ENCODE measurements around the gene PPP2R3A.
"Not testable (repeated sequence)": the region's sequence is repeated elsewhere in the genome, so short reads cannot be mapped to it uniquely, and the experiment has no call there.

The PPP2R3A gene

DNA sequence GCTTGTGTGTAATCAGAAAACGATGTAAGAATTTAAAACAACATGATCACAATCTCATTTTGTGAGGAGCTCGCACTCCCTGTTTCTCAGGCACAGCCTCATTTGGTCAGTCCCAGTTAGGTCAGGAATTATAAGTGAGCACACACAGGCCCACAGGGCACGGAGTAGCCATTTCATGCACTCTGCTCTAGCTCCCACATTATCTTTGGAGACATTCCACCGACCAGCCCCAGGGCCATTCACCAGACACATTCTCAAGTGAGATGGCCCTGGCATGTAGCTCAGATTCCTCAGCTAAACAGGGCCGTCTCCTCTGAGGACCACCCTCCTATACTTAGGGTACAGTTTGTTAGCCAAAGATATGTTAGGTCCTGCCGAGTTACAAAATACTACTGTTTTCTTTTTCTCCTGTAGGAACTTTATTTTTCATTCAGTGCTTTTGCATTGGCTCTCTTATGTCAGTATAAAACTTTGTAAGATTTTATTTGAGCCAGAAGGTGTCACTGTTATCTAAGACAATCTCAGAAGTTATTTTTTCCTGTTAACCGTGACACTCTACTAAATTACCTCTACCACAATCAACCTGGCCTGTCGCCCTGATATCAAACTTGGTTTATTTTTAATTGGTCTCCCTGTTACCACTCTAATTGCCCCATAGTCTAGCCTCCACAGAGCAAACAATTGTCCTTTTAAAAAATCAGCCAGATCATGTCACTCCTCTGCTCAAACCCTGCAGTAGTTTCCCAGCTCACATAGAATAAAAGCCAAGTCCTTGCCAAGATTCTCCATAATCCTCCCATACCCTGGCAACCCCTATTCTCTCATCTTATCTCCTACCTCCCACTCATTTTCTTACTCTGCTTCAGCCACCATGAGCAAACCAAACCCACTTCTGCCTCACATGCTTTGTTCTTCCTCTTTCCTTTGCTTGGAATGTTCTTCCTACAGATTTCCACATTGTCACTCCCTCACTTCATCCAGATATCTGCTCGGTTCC is 105.7 kb downstream of the PPP2R3A start:
- ChIA-PET POLR2A (interaction anchor here (0.6 to 1.6 kb wide), 3 partner anchors 124 to 715 kb away, joined by 3 to 7 read pairs (median 4); partner anchors contain the start of gene STAG1), CTCF (interaction anchor here (0.7 to 3.6 kb wide), 17 partner anchors 17 to 1900 kb away, joined by 3 to 32 read pairs (median 4); partner anchors contain the start of genes PCCB and STAG1)
- H3K4me3 ChIP-seq (ENCODE audit: low read depth, low read length), result no peak overlapping the region
- TF ChIP-seq CTCF (IDR thresholded peaks at IDR 0.05; ENCODE audit: insufficient read depth, low read length, missing control alignments), result no peak
- DNase-seq (ENCODE audit: low read depth, low spot score), result no peak

- POLR2A ChIA-PET, result interaction anchor here (1.0 kb wide), 1 partner anchor 121 kb away, joined by 4 read pairs; no protein-coding TSS in a partner anchor
Observed at GRCh38 chr3:136074546-136075170, 109.1 kb downstream of the PPP2R3A start.

DNA sequence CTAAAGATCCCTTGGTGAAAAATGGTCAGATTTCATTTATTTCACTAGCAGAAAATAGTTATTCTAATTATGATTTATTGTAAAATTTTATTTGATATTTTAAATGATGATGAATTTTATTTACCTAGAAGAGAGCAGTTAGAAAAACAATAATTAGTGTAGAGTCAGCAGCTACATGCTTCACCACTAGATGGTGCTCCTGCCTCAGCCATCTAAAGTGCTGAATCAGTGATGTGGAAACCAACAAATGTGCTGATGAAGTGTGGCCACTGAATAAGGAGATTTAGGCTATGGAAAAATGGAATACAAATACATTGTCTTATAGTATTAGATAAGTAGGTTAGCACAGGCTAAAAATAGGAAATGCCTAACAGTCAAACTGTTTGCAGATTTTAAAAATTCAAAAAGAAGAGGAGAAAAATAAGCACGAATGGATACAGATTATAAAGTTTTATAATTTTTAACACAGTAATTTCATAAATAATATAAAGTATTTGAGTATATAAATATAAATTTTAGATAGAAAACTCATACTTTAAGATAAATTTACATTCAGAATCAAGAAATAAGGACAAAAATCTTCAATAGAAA is 109.8 kb downstream of the PPP2R3A start:
- H3K4me3 ChIP-seq (ENCODE audit: low read depth, low read length), result no peak overlapping the region
- ChIA-PET CTCF (interaction anchor here (0.6 to 2.9 kb wide), 21 partner anchors 11 to 938 kb away, joined by 3 to 27 read pairs (median 3); partner anchors contain the start of genes NCK1, PCCB and STAG1), POLR2A (interaction anchor here (1.0 kb wide), 1 partner anchor 120 kb away, joined by 4 read pairs; no protein-coding TSS in a partner anchor)
- TF ChIP-seq CTCF (IDR thresholded peaks at IDR 0.05; ENCODE audit: insufficient read depth, low read length, missing control alignments), result peak; percentile 74
- no peak for DNase-seq (ENCODE audit: low read depth, low spot score)

More at GRCh38 chr3:136074546-136075170, 109.1 kb downstream of the PPP2R3A start:
- CTCF ChIA-PET, result interaction anchor here (0.6 to 2.9 kb wide), 21 partner anchors 16 to 939 kb away, joined by 3 to 27 read pairs (median 3); partner anchors contain the start of genes NCK1, PCCB and STAG1
- no peak for DNase-seq (ENCODE audit: low read depth, low spot score)
- H3K4me3 ChIP-seq (ENCODE audit: low read depth, low read length), result no peak overlapping the region
- TF ChIP-seq CTCF (IDR thresholded peaks at IDR 0.05; ENCODE audit: insufficient read depth, low read length, missing control alignments), result no peak

GRCh38 chr3:136075811-136076210 is 110.3 kb downstream of the PPP2R3A start:
- no peak for TF ChIP-seq CTCF (IDR thresholded peaks at IDR 0.05; ENCODE audit: insufficient read depth, low read length, missing control alignments)
- H3K4me3 ChIP-seq (ENCODE audit: low read depth, low read length), result no peak overlapping the region
- ChIA-PET POLR2A (no interaction called here), CTCF (interaction anchor here (0.8 to 2.9 kb wide), 11 partner anchors 10 to 938 kb away, joined by 3 to 27 read pairs (median 6); partner anchors contain the start of genes NCK1, PCCB and STAG1)
- no peak for DNase-seq (ENCODE audit: low read depth, low spot score)

DNA sequence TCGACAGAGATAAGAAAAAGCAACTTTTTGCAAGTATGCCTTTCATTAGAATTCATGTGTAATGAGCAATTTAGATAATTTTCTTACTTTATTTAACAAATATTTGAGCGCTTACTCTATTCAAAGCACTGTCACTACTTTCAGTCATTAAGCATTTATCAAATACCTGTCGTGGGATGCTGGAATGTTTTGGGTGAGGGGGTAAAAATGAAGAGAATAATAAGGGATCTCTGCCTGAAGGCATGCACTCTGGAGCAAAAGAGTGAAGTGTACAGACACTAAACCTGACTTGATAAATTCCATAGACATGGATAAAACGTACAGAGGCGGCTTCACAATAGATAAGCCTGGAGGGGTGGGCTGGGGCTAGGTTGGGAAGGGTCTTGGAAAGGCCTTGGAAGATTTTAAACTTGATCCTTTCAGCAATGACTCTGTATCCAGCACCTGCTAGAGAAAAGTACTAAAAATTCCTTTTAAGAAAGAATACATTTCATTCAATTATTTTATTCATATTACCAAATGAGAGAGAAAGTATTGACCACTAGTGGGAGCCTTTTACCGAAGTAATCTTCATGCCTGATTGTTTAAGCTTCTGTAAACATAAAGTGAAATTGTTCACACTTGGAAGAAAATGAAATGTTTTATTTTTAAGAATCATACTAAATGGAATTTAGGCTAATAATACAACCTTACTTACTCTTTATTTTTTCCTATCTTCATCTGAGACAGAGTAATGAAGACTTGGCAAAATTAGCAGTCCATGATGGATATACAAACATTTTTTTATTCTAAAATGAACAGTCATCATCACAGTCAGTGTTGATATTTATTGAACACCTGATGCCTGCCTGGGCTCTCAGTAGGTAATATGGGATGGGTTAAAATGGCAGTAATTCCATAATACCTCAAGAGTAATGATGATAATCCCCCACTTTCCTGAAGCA is 113.2 kb downstream of the PPP2R3A start:
- TF ChIP-seq CTCF (IDR thresholded peaks at IDR 0.05; ENCODE audit: insufficient read depth, low read length, missing control alignments), result peak; percentile 36
- ChIA-PET POLR2A (no interaction called here), CTCF (interaction anchor here (0.7 to 3.5 kb wide), 16 partner anchors 9 to 935 kb away, joined by 3 to 24 read pairs (median 4); partner anchors contain the start of genes MSL2, PCCB and STAG1)
- DNase-seq (ENCODE audit: low read depth, low spot score), result no peak
- no peak overlapping the region for H3K4me3 ChIP-seq (ENCODE audit: low read depth, low read length)

GRCh38 chr3:136083641-136084382 is 118.3 kb downstream of the PPP2R3A start:
- CTCF ChIA-PET; H3K4me3 ChIP-seq (ENCODE audit: low read depth, low read length); POLR2A ChIA-PET; DNase-seq (ENCODE audit: low read depth, low spot score): not testable (repeated sequence)

GRCh38 chr3:136085067-136085466 is 119.5 kb downstream of the PPP2R3A start:
- CTCF ChIA-PET, result interaction anchor here (1.0 kb wide), 1 partner anchor 929 kb away, joined by 3 read pairs; no protein-coding TSS in a partner anchor
- H3K4me3 ChIP-seq (ENCODE audit: low read depth, low read length); POLR2A ChIA-PET; DNase-seq (ENCODE audit: low read depth, low spot score): not testable (repeated sequence)
